Posterior cingulate gyrus (tissue), 11 donors: ENCODE data around the gene ADAMTS15.

ENCODE experiments used
- DNase-seq, 10 donors: peaks; one replicate each; pipeline versions ENCODE4 v3.0.0 to v3.0.0-alpha.2; 2020 to 2021; ENCODE audit warnings: mixed read lengths in 3 of 10
- intact Hi-C: fragments of 100-400 bp; cut with DNase I; formaldehyde crosslinking; loops from one replicate; pipeline ENCODE4 v1.15.1; 2023

The ADAMTS15 gene

GRCh38 chr11:130522284-130522961 lies 74.0 kb downstream of the ADAMTS15 start:
- intact Hi-C loops: no loop called here
- peak; percentile 32 to 93 (median 56) for DNase-seq

- intact Hi-C loops: no loop called here
- DNase-seq: no peak
Measured at GRCh38 chr11:130523166-130523565, 74.7 kb downstream of the ADAMTS15 start.

GRCh38 chr11:130523609-130524008 lies 75.2 kb downstream of the ADAMTS15 start:
- intact Hi-C loops: no loop called here
- no peak for DNase-seq

- no peak for DNase-seq
- intact Hi-C loops: no loop called here
Measured at GRCh38 chr11:130524132-130524790, 75.8 kb downstream of the ADAMTS15 start.

- DNase-seq: no peak
- intact Hi-C loops: no loop called here
Measured at GRCh38 chr11:130525307-130525706, 76.9 kb downstream of the ADAMTS15 start.
